T-helper 2 cell (primary cell): Measurements from ENCODE around the gene GABRR2.

Source experiments
- DNase-seq, 5 experiments: peaks; one replicate each; pipeline versions ENCODE4 v3.0.0 to v3.0.0-alpha.2; 2012 to 2022

GABRR2 gene

GRCh38 chr6:89290401-89291155, 24.5 kb downstream of the GABRR2 start:
- DNase-seq = no peak

DNA sequence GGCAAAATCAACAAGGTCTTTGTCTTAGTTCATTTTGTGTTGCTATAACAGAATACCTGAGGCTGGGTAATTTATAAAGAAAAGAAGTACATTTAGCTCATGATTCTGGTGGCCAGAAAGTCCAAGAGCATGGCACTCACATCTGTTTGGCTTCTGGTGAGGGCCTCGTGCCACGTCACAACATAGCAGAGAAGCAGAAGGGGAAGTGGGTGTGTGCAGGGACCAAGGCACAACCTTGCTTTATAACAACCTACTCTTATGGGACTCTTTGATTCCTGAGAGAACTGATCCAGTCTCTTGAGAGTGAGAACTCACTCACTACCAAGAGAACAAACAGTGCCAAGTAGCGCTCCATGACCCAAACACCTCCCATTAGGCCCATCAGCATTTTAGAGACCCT, 25.4 kb downstream of the GABRR2 start:
- no peak for DNase-seq

DNA sequence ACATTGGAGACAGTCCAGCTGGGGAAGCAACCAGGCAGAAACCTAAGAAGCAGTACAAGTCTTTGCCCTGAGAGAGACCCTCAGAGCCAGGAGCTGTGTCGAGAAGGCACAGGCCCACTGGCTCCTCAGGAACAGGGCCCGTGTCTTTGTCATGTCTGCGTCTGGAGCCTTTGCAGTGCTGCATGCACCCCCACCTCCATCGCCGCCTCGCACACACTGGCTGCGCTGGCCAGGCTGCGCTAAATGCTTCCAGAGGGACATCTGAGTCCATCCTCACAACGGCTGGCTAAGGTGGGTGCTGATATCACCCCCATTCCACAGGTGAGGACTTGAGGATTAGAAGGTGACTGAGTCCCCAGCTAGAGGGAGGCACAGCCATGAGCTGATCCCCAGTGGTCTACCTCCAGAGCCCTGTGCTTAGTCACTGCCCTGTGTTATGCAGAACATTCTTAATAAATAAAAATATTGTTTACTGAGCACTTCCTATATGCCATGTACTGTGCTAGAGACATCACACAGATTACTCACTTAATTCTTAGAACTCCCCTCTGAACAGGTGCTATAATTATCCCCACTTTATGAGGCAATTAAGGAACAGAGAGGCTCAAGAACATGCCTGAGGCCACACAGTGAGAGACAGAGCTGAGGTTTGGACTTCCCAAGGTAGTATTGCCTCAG, 27.6 kb downstream of the GABRR2 start:
- no peak for DNase-seq

DNA sequence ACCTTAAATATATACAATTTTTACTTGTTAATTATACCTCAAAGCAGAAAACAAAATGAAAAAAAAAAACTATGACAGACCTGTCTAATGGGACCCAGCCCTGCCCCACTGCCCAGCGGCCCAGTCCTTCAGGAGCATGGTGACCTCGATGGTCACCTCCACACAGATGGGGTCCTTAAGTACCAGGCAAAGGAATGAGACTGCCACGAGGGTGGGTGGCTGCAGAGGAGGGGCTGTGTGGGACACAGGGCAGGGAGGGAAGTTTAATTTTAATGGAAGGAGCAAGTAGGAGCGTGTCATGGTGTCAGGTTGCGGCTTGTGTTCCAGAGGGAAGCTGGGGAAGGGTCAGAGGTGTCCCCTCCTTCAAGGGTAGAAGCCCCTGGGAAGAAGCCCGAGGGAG, 28.6 kb downstream of the GABRR2 start:
- DNase-seq = no peak

DNA sequence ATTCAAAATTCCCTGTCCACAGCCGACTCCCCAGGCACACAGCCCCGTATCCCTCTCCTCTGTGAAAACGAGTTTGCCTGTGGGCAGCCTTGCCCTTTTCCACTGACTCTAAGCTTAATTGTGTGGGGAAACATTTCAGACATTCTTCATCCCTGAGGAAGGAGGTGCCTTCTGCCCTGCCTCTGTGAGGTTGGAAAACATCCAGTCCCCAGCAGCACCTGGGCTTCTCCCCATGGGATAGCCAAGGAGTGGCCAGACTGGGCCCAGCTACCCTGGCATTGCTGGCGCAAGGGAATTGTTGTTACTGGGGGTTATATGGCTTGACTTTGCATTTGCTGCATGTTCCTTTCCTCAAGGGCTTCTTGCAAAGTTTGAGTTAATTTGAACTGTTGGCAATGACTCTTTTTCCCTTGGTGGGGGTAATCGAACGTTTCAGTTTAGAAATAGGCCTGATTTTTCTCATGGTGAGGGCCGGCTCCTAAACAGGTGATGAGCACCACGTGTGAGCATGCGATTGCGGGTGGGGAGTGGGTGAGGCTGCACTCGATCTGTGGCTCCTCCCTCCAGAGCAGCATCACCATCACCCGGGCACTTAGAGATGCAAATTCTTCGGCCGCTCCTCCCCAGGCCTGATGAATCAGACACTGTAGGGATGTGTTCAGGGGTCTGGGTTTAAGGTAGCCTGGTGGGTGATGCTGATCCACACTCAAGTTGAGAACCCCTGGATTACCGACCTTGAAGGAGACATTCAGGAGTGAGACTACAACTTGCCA, 29.9 kb downstream of the GABRR2 start:
- DNase-seq = no peak

- DNase-seq = no peak
Measured at GRCh38 chr6:89284081-89284480, 31.0 kb downstream of the GABRR2 start.

DNA sequence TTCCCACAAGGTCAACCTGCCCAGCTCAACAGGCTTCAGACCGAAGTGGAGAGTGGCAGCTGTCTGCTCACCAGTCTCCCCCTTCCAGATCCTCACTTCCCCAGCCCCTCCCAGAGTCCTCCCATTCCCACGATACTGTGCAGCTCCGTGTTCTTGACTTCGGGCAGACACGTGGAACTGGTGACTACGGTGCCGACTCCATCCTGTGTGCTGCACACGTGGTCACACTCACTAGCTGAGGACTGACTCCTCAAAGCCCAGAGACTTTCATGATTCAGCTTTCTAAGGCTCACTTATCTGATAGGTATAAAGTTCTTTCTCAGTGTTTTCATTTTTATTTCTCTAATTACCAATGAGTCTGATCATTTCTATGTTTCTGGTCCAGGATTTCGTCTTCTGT, 32.4 kb downstream of the GABRR2 start:
- DNase-seq = no peak

- peak in 3 of 5 experiments; percentile 12 to 71 (median 24) for DNase-seq
Measured at GRCh38 chr6:89281779-89282246, 33.3 kb downstream of the GABRR2 start.

GRCh38 chr6:89278956-89279355, 36.1 kb downstream of the GABRR2 start:
- no peak for DNase-seq

DNA sequence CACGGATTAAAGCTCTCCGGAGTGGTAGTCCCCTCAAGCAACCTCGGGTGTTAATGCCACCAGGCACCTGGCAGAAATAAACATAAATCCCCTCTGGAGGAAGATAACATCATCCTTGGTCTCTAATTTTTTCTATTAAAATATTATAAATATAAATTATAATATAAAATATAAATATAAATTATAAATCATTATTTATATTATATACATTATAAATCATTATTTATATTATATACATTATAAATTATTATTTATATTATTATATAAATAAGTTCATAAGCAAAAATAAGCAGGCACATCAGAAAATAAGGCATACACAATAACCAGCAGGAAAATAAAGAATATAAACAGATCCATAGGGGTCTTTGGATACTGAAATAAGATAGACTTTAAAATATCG, 39.2 kb downstream of the GABRR2 start:
- no peak for DNase-seq

GRCh38 chr6:89273816-89274215, 41.3 kb downstream of the GABRR2 start:
- DNase-seq = no peak

GRCh38 chr6:89272596-89272995, 42.5 kb downstream of the GABRR2 start:
- DNase-seq = no peak

DNA sequence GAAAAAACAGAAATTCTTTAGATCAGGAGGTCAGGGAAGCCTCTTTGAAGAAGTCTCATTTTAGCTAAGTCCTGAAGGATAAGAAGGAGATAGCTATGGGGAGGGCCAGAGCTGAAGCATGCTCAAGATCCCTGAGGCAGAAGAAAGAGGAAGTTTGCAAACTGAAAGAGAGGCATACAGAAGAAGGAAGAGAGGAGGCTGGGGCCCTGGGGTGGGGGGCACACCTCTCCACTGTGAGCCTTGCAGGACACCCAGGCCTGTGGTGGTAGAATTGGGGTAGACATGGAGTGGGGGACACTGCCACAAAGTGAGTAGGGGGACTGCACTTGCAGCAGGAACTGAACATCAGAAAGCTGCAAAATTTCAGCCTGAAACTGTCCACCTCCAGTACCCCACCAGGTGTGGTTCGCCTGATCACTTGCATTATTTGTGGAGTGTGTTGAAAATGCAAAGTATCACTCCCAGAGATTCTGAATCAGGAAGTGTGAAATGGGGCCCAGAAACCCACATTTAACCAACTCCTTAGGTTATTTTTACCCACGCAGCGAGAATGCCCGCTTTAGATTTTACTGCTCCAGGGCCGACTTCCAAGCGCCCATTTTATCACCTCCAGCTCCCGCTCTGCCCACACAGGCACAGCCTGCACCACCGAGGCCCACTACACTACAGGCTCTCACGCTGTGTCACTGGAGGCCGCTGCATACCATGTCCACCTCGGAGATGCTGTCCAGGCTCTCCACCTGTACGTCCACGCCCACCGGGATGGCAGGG, 44.0 kb downstream of the GABRR2 start:
- DNase-seq = no peak

- no peak for DNase-seq
Measured at GRCh38 chr6:89269981-89270380, 45.1 kb downstream of the GABRR2 start.

GRCh38 chr6:89269252-89269651, 45.8 kb downstream of the GABRR2 start:
- DNase-seq = no peak

GRCh38 chr6:89268776-89269175, 46.3 kb downstream of the GABRR2 start:
- no peak for DNase-seq

- no peak for DNase-seq
Measured at GRCh38 chr6:89267918-89268317, 47.2 kb downstream of the GABRR2 start.

DNA sequence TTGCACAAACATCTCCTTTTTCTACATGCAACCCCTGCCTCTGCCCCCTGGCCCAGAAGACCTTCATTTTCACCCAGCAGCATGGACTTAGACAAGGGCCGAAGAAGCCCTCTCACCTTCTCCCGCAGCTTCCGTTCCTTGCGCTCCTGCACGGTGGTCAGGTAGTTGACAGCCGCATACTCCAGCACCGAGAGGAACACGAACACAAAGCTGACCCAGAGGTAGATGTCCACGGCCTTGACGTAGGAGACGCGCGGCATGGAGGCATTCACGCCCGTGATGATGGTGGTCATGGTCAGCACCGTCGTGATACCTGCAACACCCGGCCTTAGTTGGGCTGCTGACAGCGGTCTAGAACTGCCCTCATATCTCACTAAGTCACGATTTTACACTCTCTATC, 50.8 kb downstream of the GABRR2 start:
- no peak for DNase-seq

- no peak for DNase-seq
Measured at GRCh38 chr6:89260832-89261231, 54.3 kb downstream of the GABRR2 start.

GRCh38 chr6:89260310-89260709, 54.8 kb downstream of the GABRR2 start:
- no peak for DNase-seq

- no peak for DNase-seq
Measured at GRCh38 chr6:89258912-89259311, 56.2 kb downstream of the GABRR2 start.

- no peak for DNase-seq
Measured at GRCh38 chr6:89257781-89258180, 57.3 kb downstream of the GABRR2 start.

GRCh38 chr6:89257346-89257745, 57.8 kb downstream of the GABRR2 start:
- no peak for DNase-seq
